Adrenal gland (tissue), 12 donors: Measurements from ENCODE around the gene FOXN3. TPM values are rescaled to one million over a fixed set of nuclear protein-coding genes. Genes with fewer than 3 reads are reported as not detected.

Experiments
- DNase-seq, 7 donors: peaks; one replicate each; pipeline ENCODE4 v3.0.0-alpha.2; 2019 to 2020
- H3K27ac ChIP-seq, 5 donors: fragments of 200-600 bp; sonication (generic) in 4 of 5; 1 replicate in 3 of 5; 2 replicates in 2 of 5; pipeline versions ENCODE4 v1.5.1 to v1.8.0; 2016 to 2020; ENCODE audit warnings: mild to moderate bottlenecking in 1 of 5
- H3K27me3 ChIP-seq: fragments of 200-600 bp; 2 replicates; pipeline ENCODE4 v1.8.0; 2021
- H3K36me3 ChIP-seq, 2 donors: fragments of 200-600 bp; replicated peaks in 1 of 2; 1 replicate in 1 of 2; 2 replicates in 1 of 2; pipeline versions ENCODE4 v1.5.1 to v1.8.0; 2018 to 2022
- H3K4me1 ChIP-seq, 2 donors: fragments of 200-600 bp; replicated peaks in 1 of 2; 1 replicate in 1 of 2; 2 replicates in 1 of 2; pipeline versions ENCODE4 v1.5.1 to v1.8.0; 2018 to 2021
- H3K4me3 ChIP-seq, 4 donors: fragments of 200-600 bp; sonication (generic) in 3 of 4; one replicate each; pipeline ENCODE4 v1.5.1; 2016 to 2018
- H3K9me3 ChIP-seq, 3 donors: fragments of 200-600 bp; sonication (generic) in 1 of 3; replicated peaks in 1 of 3; 1 replicate in 2 of 3; 2 replicates in 1 of 3; pipeline versions ENCODE4 v1.5.1 to v1.8.0; 2016 to 2021
- CTCF ChIP-seq, 6 experiments: fragments of 450-650 bp in 4 of 6; fragments of 200-600 bp in 2 of 6; sonication (generic) in 1 of 6; IDR thresholded peaks; 1 replicate in 5 of 6; 2 replicates in 1 of 6; pipeline versions ENCODE4 v1.5.1 to v1.8.0; 2016 to 2021; ENCODE audit warnings: antibody characterized with exemption in 6 of 6, mild to moderate bottlenecking in 2 of 6, moderate library complexity in 1 of 6
- POLR2A ChIP-seq, 2 donors: fragments of 450-650 bp; IDR thresholded peaks; one replicate each; pipeline ENCODE4 v1.6.1; 2017; ENCODE audit warnings: antibody characterized with exemption in 2 of 2, mild to moderate bottlenecking in 2 of 2, moderate library complexity in 1 of 2
- WGBS, 4 donors: extraction: QIAGEN DNeasy Blood & Tissue Kit in 2 of 4; methylation state at CpG; one replicate each; pipeline versions ENCODE4 v1.1.5 to v1.1.7; 2013 to 2017; 5-methylcytosine and 5-hydroxymethylcytosine counted together
- intact Hi-C, 2 donors: fragments of 100-400 bp; cut with DNase I; formaldehyde crosslinking; loops; one replicate each; pipeline versions ENCODE4 v1.14.1 to v1.15.0; 2022 to 2023
- polyA plus RNA-seq, 3 donors: library from polyadenylated mRNA; stranded (reverse); fragments of 200-250 nt in 2 of 3; fragments of 350-450 nt in 1 of 3; fragmentation: Illumina TruSeq in 1 of 3; extraction: RNeasy Lipid Tissue Mini Kit (QIAGEN cat#74804) in 1 of 3; gene quantifications; one replicate each; pipeline ENCODE4 v1.2.3, GENCODE V29; 2013 to 2014
- total RNA-seq, 9 donors: library from RNA; depleted of rRNA in 4 of 9; stranded (reverse); fragments of >200 nt in 4 of 9; fragments of 120-200 nt in 1 of 9; fragmentation: NEBNext Ultra II Directional in 1 of 9; extraction: Animal tissue kit (Norgen Biotek cat#: 25700) in 1 of 9; gene quantifications; one replicate each; pipeline versions ENCODE4 v1.1.0 to v1.2.4, GENCODE V29; 2013 to 2023
- donor health status: healthy with polysubstance abuse.
- donor health status: Bipolar disorder and iron deficiency.
- donor health status: DM: yes; HTN: yes; CAD: no.
- donor health status: DM: no; HTN: no; CAD: no.
- donor health status: DM: no; HTN: no; CAD: no.
- donor health status: DM: yes; HTN: yes; CAD: no.

Gene FOXN3
- total and polyA plus RNA-seq, 12 donors, result 10.7 to 131 (median 96.8) TPM

- TF ChIP-seq CTCF (IDR thresholded peaks at IDR 0.05) (no peak), POLR2A (IDR thresholded peaks at IDR 0.05) (no peak)
- Histone ChIP-seq H3K27me3 (no peaks in the 10 kb centered on the region), H3K4me1 (peaks cover 33 to 47% of the 10 kb centered on the region in 2 donors), H3K9me3 (no peaks in the 10 kb centered on the region), H3K4me3 (no peak overlapping the region), H3K36me3 (peaks cover 0 to 3% of the 10 kb centered on the region in 2 donors), H3K27ac (no peak overlapping the region)
- DNase-seq, result no peak
- intact Hi-C loops, result no loop called here
- 75 to 95% (median 88%) methylated on average over 2 to 5 of the region's 5 CpGs for WGBS, 4 donors
These were observed 11.3 kb downstream of the FOXN3 start for GRCh38 chr14:89405712-89406111.

GRCh38 chr14:89402363-89402762, 14.7 kb downstream of the FOXN3 start:
- DNase-seq, result no peak
- WGBS, 4 donors, result 89 to 97% (median 93%) methylated on average over 3 of the region's 3 CpGs
- peaks cover 9 to 42% of the 10 kb centered on the region in 2 donors for H3K4me1 ChIP-seq

GRCh38 chr14:89401761-89402160, 15.3 kb downstream of the FOXN3 start:
- intact Hi-C loops, result no loop called here
- TF ChIP-seq CTCF (IDR thresholded peaks at IDR 0.05) (no peak), POLR2A (IDR thresholded peaks at IDR 0.05) (no peak)
- no peak for DNase-seq
- no peaks in the 10 kb centered on the region for H3K9me3 ChIP-seq
- no peaks in the 10 kb centered on the region for H3K36me3 ChIP-seq
- no peak overlapping the region for H3K27ac ChIP-seq
- WGBS, 4 donors, result 52 to 61% (median 57%) methylated on average over 4 of the region's 4 CpGs
- peaks cover 3 to 37% of the 10 kb centered on the region in 2 donors for H3K4me1 ChIP-seq
- no peak overlapping the region for H3K4me3 ChIP-seq
- no peaks in the 10 kb centered on the region for H3K27me3 ChIP-seq

More at GRCh38 chr14:89402363-89402762, 14.7 kb downstream of the FOXN3 start:
- no peaks in the 10 kb centered on the region for H3K9me3 ChIP-seq
- intact Hi-C loops, result no loop called here
- TF ChIP-seq CTCF (IDR thresholded peaks at IDR 0.05) (no peak), POLR2A (IDR thresholded peaks at IDR 0.05) (no peak)
- no peaks in the 10 kb centered on the region for H3K36me3 ChIP-seq
- no peaks in the 10 kb centered on the region for H3K27me3 ChIP-seq
- no peak overlapping the region for H3K27ac ChIP-seq
- H3K4me3 ChIP-seq, result no peak overlapping the region

- TF ChIP-seq CTCF (IDR thresholded peaks at IDR 0.05) (no peak), POLR2A (IDR thresholded peaks at IDR 0.05) (no peak)
- H3K27me3 ChIP-seq, result no peaks in the 10 kb centered on the region
- no peaks in the 10 kb centered on the region for H3K36me3 ChIP-seq
- intact Hi-C loops, result no loop called here
- 90 to 96% (median 93%) methylated on average over 5 of the region's 5 CpGs for WGBS, 4 donors
- H3K27ac ChIP-seq, result no peak overlapping the region
- no peaks in the 10 kb centered on the region for H3K9me3 ChIP-seq
- DNase-seq, result no peak
- H3K4me3 ChIP-seq, result no peak overlapping the region
- peaks cover 5 to 37% of the 10 kb centered on the region in 2 donors for H3K4me1 ChIP-seq
These were observed 15.8 kb downstream of the FOXN3 start for GRCh38 chr14:89401241-89401640.
